Body of pancreas (tissue), 4 donors: ENCODE measurements around the gene GLRA1.

Experiments used
- POLR2A ChIP-seq, 3 donors: fragments of 450-650 bp; IDR thresholded peaks; one replicate each; pipeline ENCODE4 v1.6.1; 2016; ENCODE audit warnings: antibody characterized with exemption in 3 of 3, mild to moderate bottlenecking in 2 of 3
- TF ChIP-seq, protein P1 (sequence below), 7 experiments: fragments of 450-650 bp in 4 of 7; fragments of 200-600 bp in 3 of 7; sonication (generic) in 3 of 7; IDR thresholded peaks; one replicate each; pipeline ENCODE4 v1.5.1; 2016 to 2019; ENCODE audit warnings: antibody characterized with exemption in 7 of 7

DNA sequence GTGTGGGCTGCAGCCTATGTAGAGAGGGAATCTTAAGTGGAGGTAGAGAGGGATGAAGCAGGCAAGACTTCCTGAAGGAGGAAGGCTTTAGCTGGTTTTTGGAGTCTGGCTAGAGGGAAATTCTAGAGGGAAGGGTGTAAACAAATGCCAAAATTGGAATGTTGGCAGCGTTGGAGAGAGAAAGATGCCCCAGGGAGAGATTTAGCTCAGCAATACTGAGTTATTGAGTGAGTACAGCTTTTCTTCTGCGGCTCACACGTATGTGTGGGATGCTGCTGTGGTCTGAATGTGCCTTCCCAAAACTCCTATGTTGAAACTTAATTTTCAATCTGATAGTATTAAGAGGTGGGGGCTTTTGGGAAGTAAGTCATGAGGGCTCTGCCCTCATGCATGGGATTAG is 24.5 kb upstream of the GLRA1 start:
- no peak for TF ChIP-seq POLR2A (IDR thresholded peaks at IDR 0.05)
- TF ChIP-seq, protein P1, sequence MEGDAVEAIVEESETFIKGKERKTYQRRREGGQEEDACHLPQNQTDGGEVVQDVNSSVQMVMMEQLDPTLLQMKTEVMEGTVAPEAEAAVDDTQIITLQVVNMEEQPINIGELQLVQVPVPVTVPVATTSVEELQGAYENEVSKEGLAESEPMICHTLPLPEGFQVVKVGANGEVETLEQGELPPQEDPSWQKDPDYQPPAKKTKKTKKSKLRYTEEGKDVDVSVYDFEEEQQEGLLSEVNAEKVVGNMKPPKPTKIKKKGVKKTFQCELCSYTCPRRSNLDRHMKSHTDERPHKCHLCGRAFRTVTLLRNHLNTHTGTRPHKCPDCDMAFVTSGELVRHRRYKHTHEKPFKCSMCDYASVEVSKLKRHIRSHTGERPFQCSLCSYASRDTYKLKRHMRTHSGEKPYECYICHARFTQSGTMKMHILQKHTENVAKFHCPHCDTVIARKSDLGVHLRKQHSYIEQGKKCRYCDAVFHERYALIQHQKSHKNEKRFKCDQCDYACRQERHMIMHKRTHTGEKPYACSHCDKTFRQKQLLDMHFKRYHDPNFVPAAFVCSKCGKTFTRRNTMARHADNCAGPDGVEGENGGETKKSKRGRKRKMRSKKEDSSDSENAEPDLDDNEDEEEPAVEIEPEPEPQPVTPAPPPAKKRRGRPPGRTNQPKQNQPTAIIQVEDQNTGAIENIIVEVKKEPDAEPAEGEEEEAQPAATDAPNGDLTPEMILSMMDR (IDR thresholded peaks at IDR 0.05): no peak
